Adipose tissue (tissue), 3 donors: ENCODE data around the gene TRAF3IP1. TPM values are rescaled to one million over a fixed set of nuclear protein-coding genes. Genes with fewer than 3 reads are reported as not detected.
"Not testable (repeated sequence)": the region's sequence is repeated elsewhere in the genome, so short reads cannot be mapped to it uniquely, and the experiment has no call there.

ENCODE experiments used
- H3K27ac ChIP-seq: one replicate; pipeline ENCODE4 v1.5.1; 2013; ENCODE audit warnings: low read depth, low read length
- WGBS, 3 donors: extraction: QIAGEN DNeasy Blood & Tissue Kit; methylation state at CpG; one replicate each; pipeline ENCODE4 v1.1.7; 2013; 5-methylcytosine and 5-hydroxymethylcytosine counted together
- polyA plus RNA-seq, 3 donors: library from polyadenylated mRNA; stranded (reverse); fragments of 200-250 nt; gene quantifications; one replicate each; pipeline ENCODE4 v1.2.3, GENCODE V29; 2013
- donor health status: healthy with polysubstance abuse.
- donor health status: Bipolar disorder and iron deficiency.
- donor health status: healthy.

TRAF3IP1 gene
- polyA plus RNA-seq, 3 donors: 3.1 to 7.8 (median 5.5) TPM

DNA sequence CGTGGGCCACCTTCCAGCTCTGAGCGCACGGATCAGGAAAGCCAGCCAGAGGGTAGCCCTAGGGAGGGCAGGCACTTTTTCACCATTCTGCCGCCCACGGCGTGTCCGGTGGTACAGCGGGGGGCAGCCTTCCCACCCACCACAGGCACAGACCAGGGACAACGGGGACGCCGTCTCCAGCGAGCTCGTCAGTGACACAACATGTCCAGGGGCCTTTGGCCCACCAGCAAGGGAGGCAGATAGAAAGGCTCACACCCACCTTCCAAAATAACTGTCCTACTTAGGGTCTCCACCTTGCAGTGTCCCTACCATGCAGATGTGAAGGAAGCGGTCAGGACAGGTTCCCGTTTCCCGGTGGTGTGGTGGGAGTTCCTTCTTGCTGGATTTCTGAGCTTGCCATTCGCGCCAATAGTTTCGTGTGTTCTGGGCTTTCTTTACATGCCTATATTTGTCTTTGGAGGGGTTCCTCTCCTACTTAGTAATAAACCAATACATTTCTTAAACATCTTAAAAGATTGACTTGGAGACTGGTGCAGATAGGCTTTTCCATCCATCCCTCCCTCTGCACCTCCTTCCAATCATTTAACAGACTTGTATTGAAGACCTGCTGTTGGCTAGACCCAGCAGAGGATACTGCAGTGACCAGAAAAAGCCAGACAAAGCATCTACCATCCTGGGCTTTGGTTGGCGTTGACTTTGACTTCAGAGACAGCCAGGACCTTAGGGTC lies 107.3 kb downstream of the TRAF3IP1 start:
- 8 to 13% (median 11%) methylated on average over 20 of the region's 20 CpGs for WGBS, 3 donors

DNA sequence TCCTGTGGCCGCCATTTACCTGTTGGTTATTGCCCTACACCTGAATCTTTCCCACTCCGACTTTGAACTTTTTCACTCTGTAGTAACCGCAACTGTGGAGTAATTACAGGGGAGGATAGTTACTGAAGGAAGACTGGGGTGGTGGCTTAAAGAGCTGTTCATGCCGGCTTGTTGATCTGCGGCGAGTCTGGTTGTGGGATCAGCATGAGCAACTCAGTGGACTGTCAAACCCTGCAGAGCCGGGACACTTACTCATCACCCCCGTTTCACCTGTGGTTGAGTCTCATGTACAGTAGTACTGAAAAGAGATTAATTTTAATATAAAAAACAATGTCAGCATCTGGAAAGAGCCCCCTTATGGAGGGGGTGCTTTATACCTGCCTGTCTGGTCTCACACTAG lies 108.5 kb downstream of the TRAF3IP1 start:
- 94 to 96% (median 96%) methylated on average over 8 of the region's 8 CpGs for WGBS, 3 donors
- no peak overlapping the region for H3K27ac ChIP-seq

More for the DNA sequence above, 107.3 kb downstream of the TRAF3IP1 start:
- H3K27ac ChIP-seq: no peak overlapping the region

DNA sequence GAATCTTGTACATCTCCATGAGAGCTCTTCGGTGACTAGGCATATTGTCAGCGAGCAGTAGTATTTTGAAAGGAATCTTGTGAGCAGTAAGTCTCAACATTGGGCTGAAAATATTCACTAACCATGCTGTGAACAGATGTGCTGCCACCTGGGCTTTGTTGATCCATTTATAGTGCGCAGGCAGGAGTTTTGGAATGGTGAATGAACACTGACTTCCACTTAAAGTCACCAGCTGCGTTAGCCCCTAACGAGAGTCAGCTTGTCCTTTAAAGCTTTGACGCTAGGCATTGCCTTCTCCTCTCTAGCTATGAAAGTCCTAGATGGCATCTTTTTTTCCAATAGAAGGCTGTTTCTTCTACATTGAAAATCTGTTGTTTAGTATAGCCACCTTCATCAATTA lies 110.5 kb downstream of the TRAF3IP1 start:
- WGBS, 3 donors: 97 to 99% (median 98%) methylated on average over 6 of the region's 6 CpGs
- H3K27ac ChIP-seq: no peak overlapping the region

DNA sequence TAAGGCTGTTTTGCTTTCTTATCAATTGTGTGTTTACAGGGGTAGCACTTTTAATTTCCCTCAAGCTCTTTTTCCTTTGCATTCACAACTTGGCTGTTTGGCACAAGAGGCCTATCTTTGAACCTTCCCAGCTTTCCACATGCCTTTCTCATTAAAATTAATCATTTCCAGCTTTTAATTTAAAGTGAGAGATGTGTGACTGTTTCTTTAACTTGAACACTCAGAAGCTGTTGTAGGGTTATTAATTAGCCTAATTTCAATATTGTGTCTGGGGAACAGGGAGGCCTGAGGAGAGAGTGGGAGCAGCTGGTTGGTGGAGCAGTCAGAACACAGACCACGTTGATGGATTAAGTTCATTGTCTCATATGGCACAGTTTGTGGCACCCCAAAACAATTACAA lies 111.1 kb downstream of the TRAF3IP1 start:
- WGBS, 3 donors: 60 to 82% (median 77%) methylated on average over 1 of the region's 1 CpG
- no peak overlapping the region for H3K27ac ChIP-seq

DNA sequence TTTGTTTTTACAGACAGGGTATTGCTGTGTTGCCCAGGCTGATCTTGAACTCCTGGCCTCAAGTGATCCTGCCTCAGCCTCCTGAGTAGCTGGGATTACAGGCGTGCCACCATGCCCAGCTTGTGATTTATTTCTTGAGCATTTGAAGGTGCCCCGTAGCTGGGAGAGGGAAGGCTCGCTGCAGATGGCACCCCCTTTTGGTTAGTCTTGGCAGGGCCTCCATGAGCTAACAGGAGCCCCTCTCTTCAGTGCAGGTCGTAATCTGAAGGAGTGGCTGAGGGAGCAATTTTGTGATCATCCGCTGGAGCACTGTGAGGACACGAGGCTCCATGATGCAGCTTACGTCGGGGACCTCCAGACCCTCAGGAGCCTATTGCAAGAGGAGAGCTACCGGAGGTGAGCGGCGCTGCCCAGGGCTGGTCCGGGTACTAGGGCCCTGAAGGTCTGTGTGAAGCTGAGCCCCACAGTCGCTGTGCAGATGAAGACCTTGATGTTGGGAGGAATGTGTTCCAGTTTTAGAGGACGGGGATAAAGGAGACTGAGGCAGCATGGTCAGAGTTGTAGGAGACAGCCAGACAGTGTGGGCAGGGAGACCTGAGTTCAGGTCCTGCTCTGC lies 113.1 kb downstream of the TRAF3IP1 start:
- H3K27ac ChIP-seq: no peak overlapping the region
- WGBS, 3 donors: 94 to 98% (median 95%) methylated on average over 14 of the region's 14 CpGs

DNA sequence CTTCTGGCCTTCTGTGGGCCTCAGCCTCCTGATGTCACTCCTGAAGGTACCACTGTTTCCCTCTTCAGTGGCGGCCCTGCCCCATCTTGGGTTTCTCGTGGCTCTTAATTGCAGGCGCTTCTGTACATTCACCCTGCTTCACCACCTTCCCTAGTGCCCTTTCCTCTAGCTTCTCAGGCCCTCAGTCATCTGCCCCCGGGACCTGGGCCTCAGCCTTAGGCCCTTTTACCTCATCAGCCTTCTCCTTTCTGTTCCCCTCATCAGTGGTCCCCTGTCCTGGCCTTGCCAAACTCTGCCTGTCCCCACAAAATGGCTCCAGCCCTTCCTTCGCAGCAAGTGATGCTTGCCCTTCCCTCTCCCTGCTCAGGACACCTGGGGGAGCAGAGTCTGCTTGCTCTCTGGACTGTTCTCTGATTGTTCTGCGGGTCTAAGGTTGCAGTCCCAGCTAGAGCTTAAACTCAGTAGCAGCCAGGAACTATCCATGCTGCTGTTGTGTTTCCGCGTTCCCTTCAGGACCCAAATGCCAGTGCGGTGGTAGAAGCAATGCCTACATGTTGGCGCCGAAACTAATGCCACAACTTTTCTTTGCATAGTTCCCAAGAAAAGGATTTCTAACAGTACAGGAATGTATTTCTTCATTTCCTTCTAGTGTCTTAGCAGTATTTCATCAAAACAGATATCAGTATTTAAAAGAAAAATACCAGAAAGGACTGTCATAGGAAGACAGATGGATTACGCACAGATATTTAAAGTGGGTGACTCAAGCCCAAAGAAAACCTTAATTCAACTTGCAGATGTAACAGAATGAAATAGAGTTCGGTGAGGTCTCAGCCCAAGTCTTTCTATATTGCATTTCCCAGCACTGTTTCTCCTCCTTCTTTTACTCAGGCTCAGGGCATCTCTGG lies 113.9 kb downstream of the TRAF3IP1 start:
- 89 to 92% (median 91%) methylated on average over 13 of the region's 13 CpGs for WGBS, 3 donors
- H3K27ac ChIP-seq: no peak overlapping the region

DNA sequence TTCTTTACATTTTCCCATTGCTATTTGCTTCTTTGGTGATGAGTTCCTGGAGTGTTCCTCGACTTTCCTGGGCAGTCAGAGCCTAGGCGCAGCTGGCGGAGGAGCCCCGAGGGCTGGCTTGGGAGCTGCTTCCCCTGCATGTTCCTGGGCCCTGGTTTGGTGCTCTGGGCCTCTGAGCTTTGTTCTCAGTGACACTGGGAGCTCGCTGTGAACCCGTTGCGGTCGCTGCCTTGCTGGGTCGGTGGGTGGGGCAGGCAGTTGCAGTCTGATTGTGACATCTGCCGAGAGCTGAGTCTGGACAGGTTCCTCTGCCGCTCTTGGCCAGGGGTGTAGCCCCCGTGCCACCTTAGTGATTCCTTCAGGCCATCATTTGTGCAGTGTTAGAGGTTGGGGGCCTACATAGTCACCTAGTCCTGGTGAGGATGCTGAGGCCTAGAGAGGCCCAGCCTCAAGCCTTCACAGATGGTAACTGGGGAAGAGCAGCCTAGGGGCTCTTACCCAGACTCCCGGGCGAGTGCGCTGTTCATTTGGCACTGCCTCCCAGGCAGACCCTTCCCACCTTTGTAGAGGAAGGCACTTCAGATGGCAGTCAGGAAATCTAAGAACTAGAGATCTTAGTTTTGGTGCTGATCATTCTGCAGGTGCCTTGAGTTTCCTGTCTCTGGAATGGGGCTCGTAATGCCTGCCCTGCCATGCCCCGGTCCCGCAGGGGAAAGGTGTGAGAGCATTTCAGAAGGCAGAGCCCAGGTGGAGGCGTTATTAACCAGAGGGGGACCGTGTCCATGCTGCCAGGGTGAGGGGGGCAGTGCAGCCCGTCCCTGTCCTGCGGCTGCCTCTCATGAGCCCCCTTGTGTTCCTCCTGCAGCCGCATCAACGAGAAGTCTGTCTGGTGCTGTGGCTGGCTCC lies 114.8 kb downstream of the TRAF3IP1 start:
- H3K27ac ChIP-seq: no peak overlapping the region
- 81 to 91% (median 85%) methylated on average over 24 of the region's 24 CpGs for WGBS, 3 donors

DNA sequence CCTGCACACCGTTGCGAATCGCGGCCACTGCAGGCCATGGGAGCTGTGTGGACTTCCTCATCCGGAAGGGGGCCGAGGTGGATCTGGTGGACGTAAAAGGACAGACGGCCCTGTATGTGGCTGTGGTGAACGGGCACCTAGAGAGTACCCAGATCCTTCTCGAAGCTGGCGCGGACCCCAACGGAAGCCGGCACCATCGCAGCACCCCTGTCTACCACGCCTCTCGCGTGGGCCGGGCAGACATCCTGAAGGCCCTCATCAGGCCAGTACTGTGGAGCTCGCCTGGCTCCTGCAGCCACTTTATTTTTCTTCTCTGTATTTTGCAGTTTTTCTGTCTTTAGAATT lies 115.4 kb downstream of the TRAF3IP1 start:
- H3K27ac ChIP-seq: no peak overlapping the region
- WGBS, 3 donors: 93 to 95% (median 95%) methylated on average over 20 of the region's 20 CpGs

DNA sequence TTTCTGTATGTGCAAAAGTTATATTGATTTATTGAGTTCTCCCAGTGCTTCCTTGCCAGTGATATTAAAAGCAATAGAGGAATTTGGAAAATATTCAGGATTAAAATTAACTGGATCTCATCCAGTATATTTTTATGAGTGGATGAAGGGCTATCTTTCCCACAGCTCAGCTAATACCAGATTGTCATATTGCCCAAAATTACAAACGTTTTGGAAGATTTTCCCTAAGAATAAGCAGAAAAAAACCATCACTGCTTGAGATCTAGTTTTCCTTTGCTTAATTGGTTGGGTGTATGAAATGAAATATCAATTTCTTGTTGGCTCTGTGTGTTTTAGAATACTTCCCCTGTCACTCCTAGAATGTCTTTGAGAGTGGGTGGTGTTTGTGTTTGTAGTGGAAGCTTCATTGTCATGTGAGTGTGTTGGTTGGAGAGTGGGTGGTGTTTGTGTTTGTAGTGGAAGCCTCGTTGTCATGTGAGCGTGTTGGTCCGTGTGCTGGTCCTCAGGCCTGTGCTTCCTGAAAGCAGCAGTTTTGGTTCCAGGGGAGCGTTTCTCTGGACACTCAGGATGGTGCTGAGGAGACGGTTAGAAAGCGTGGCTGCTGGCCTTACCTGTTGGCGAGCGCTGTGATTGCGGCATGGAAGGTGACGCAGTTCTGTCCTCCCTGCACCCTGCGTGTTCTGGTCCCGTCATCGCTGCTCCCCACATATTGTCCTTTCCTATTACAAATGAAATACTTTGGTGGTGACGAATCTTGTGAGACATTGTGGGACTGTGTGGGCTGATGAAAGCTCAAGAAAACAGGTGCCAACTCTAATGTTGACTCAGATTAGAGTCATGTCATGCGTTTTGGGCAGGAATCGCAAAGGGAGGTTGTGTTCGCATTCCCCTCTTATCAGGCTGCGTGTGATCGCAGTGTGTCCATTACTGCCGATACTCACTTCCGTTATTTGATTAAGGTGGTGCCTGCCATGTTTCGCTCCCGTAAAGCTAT lies 118.8 kb downstream of the TRAF3IP1 start:
- 64 to 72% (median 67%) methylated on average over 24 of the region's 24 CpGs for WGBS, 3 donors
- peak overlapping the region; percentile 35 for H3K27ac ChIP-seq

DNA sequence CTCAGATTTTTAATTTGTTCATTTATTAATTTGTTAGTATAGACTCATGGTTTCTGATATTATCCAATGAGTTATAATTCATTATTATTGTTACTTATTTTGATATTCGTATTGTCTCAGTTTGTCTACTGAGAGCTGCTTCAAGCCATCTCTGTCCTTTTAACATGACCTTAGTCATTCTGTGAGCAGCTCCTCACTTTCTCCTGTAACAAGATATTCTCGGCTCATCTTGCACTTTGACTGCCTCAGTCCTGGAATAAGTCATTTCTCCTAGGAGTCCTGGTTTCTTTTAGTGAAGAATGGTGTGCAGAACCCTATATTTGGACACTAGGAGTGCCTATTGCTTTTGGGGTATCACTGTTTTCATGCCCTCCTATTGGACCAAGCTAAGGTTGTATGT lies 119.6 kb downstream of the TRAF3IP1 start:
- 79 to 91% (median 81%) methylated on average over 2 of the region's 2 CpGs for WGBS, 3 donors
- H3K27ac ChIP-seq: no peak overlapping the region

DNA sequence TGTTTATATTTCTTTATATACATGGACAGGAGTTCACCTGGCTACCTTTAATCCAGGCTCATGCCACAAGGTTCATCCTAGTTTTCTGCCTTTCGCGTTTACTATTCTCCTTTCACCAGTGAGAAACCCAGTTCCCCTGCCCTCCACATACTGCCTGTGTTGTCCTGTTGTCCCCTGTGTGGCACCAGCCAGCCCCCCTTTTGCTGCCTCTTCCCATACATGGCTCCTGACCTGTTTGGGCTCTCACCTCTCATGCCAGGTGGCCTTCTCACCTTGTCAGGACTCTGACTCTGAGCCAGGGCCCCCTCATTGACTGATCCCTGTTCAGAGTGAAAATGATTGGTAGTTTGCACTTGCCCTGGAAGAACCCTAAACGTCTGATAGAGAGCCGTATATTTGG lies 120.0 kb downstream of the TRAF3IP1 start:
- no peak overlapping the region for H3K27ac ChIP-seq
- WGBS, 3 donors: 77 to 90% (median 89%) methylated on average over 4 of the region's 4 CpGs

DNA sequence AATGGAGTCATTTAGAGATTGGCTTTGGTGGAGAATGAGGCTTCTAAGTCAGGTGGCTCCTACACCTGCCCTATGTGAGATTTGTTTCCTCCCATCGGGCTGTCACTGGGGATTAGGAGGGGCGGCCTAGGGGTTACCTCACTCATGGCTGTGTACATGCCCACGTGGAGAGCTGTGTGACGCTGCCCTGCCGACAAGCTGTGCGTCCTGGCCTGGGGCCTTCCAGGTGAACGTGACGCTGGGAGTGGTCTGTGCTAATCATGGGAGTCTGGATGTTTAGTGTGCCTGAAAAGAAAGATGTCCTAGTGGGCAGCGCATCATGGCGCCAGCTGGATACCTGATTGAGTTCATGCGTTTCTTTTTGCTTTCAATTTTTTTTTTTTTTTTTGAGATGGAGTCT lies 120.4 kb downstream of the TRAF3IP1 start:
- no peak overlapping the region for H3K27ac ChIP-seq
- WGBS, 3 donors: 96 to 98% (median 96%) methylated on average over 11 of the region's 11 CpGs

DNA sequence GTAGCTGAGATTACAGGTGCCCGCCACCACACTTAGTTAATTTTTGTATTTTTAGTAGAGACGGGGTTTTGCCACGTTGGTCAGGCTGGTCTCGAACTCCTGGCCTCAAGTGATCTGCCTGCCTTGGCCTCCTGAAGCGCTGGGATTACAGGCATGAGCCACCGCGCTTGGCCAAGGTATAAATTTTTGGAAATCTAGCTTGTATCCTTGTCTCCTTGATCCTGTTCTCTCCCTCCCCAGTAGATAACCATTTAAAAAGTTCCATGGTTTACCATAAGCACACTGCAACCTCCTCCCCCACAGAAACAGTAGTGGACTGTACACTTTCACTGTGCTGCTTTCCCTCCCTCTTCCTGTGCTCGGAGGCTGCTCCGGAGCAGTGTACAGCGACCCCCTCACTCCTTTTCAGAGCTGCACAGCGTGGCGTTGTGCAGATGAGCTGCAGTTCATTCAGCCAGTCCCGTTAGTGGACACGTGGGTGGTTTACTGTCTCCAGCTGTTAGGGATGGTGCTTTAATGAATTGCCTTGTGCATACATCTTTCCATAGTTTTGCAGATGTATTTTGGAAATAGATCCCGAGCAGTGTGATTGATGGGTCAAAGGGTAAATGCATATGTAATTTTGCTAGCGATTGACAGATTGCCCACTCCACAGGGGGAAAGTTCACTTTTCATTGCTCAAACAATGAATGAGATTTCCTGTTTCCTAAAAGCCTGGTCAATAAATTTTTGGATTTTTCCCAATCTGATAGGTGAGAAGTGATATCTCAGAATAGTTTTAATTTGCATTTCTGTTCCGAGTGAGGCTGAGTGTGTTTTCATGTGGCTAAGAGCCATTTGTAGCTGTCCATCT lies 121.2 kb downstream of the TRAF3IP1 start:
- no peak overlapping the region for H3K27ac ChIP-seq

DNA sequence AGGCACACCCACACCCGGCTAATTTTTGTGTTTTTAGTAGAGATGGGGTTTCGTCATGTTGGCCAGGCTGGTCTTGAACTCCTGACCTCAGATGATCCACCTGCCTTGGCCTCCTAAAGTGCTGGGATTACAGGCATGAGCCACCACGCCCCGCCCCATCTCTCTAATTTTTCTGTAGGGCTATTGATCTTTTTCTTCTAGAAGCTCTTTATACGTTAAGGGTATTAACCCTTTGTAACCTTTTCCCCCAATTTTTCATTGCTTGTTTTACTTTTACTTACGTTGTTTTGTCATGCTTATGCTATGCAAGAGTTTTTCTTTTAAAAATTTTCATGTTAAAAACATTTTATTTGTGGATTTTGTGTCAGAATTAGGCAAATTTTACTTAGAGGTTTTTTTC lies 121.9 kb downstream of the TRAF3IP1 start:
- 75 to 84% (median 78%) methylated on average over 6 of the region's 6 CpGs for WGBS, 3 donors
- H3K27ac ChIP-seq: not testable (repeated sequence)

More for the DNA sequence above, 121.2 kb downstream of the TRAF3IP1 start:
- WGBS, 3 donors: 68 to 71% (median 69%) methylated on average over 17 of the region's 17 CpGs

DNA sequence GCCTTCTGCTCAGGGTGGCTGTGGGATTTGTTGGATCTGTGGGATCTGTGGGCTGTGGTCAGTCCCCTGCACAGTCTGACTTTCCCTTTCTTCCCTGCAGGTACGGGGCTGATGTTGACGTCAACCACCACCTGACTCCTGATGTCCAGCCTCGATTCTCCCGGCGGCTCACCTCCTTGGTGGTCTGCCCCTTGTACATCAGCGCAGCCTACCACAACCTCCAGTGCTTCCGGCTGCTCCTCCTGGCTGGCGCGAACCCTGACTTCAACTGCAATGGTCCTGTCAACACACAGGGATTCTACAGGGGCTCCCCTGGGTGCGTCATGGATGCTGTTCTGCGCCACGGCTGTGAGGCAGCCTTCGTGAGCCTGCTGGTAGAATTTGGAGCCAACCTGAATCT lies 123.9 kb downstream of the TRAF3IP1 start:
- no peak overlapping the region for H3K27ac ChIP-seq
- 96 to 99% (median 98%) methylated on average over 13 of the region's 13 CpGs for WGBS, 3 donors

DNA sequence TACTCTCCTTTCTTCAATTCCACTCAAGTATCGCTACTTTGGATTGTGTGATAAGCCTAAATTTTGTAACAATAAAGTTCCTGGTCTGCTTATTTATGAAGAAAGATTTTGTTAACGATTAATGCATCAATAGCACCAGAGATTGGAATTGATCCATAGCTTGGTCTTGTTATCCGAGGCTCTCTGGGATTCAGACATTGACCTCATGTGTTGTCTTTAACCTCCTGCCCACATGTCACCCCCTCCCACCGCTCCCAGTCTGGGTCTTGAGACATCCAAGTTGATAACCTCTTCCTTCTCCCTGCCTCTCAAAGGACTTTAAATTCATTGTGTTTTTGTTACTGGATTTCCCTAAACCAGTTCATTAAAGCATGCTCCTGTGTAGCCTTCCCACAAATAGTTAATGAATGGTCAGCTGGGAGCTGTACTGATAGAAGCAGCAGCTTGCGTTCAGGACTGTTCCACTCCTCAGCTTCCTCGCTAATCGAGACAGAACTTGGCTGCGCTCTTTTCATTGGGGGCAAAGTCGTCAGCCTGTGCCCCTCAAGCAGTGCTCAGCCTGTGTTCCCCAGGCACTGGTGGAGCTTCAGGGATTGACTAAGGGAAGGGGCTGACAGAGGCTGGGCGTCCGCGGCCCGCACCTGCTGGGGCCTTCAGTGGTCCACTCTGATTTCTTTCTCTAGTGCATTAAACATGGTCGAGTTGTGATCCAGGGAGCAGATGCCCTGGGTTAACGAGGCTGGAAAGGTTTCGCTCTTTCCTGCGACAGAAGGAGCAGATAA lies 125.3 kb downstream of the TRAF3IP1 start:
- 85 to 92% (median 91%) methylated on average over 17 of the region's 17 CpGs for WGBS, 3 donors
- no peak overlapping the region for H3K27ac ChIP-seq
